Measurements from ENCODE around the gene SCD5.

The SCD5 gene

GRCh38 chr4:82758701-82759685 lies 39.6 kb downstream of the SCD5 start:
- DNase-seq, result no peak

- DNase-seq, result no peak
These were observed 42.5 kb downstream of the SCD5 start for GRCh38 chr4:82756061-82756460.

- DNase-seq, result no peak
These were observed 42.9 kb downstream of the SCD5 start for GRCh38 chr4:82755650-82756049.

GRCh38 chr4:82754513-82755165 lies 44.0 kb downstream of the SCD5 start:
- no peak for DNase-seq

GRCh38 chr4:82753725-82754410 lies 44.7 kb downstream of the SCD5 start:
- no peak for DNase-seq

DNA sequence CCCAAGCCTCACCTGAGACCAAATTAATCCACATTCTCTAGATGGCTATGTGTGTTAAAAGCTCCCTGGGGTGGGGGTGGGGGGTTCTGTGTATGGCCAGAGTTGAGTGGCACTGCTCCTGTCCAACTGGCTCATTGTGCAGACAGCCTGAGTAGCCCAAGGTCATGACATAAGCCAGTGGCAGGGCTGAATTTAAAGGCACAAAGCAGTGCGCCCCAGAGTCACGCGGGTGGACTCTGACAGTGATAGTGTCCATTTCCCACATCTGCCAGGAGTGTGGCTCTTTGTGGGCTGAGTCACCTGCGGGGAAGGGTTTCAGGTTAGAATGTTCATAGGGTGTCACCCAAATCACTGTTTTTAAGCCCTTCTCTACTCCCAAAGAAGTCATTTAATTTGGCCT lies 45.4 kb downstream of the SCD5 start:
- no peak for DNase-seq

DNA sequence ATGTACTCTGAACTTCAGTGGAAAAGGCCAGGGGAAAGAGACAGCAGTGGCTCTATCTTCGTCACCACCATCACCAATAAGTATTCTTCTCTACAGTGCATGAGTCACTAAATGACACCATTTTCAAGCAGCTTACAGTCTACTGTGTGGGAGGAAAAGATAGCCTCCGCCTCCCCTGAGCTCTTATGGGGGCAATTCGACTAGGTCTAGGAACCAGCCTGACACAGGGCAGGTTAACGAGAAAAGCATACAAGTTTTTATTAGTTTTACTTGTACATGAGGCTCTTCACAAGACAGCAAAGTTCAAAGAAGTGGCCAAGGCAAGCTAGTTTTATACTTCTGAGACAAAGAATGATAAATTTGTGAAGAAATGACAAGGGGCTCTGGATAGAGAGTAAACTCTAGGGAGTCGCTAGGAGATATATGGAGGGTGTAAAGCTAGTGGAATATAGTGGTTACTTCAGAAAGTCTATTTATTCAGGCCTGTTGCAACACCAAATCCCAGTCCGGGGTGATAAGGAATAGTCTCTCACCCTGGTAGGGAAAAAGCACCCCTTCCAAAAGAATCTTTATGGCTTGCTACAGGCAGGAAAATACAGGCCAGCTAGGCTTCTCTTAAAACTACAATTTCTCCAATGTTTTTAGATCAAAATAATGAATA lies 49.7 kb downstream of the SCD5 start:
- no peak for DNase-seq

DNA sequence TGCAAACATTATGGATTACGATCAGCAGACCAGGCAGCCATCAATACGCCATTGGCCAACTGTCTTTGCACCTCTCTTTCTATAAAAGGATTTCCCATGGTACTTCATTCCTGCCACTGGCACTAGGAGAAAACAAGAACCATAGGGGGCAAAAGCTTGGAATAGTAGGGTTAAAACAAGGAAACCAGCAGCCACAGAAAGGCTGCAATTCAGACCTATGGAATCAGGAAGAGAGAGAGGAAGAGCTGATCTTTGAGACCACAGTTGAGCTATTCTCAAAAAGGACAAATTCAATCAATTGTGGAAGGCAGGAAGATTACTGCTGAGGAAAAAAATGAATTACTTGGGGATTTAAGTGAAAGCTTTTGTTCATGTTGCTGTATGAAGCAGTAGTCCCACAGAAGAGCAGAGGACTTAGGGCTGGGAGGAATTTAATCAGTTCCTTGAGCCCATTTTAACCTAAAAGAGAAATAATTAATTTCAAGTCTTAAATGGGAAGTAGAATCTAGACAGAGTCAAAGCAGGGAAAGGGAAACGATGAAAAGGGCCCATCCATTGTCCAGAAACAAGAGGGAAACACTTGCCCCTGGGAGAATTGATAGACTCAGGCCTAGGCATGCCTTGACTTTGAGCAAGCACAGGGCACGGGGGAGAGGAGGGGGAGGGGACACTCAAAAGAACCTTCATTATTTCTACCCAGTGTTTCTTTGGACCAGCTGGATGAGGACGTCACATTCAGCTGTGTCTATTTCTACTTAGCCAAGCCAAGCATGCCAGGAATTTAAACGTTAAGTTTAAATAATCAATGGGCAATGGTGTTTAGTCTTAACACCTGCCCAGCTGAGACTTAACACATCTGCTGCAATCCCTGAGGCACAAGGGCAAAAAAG lies 50.7 kb downstream of the SCD5 start:
- DNase-seq, result no peak

- no peak for DNase-seq
These were observed 51.7 kb downstream of the SCD5 start for GRCh38 chr4:82746705-82747574.

DNA sequence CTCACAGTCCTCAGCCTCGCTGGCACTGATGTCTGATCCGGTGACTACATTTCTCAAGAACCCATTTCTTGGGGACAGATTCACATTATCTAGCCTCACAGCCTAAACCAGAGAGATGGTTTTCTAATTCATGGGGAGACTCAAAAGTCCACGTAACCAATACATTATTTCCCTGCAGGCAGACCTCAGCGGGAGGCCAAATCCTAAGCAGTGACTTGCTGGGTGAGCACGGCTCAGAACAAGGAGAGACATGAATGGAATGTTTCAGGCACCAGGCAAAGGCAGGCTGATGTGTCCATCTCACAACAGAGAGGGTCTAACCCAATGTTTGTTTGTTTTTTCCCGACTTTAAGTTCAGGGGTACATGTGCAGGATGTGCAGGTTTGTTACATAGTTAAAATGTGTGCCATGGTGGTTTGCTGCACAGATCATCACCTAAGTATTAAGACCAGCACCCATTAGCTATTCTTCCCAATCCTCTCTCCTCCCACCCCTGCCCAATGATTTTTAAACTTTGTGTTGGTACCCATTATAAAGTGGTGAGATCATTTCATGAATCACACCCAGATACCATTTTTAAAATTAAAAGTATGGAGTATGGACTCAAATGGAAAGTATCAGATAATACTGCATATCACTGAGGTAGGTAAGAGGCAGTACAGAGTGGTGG lies 53.3 kb downstream of the SCD5 start:
- DNase-seq, result no peak

DNA sequence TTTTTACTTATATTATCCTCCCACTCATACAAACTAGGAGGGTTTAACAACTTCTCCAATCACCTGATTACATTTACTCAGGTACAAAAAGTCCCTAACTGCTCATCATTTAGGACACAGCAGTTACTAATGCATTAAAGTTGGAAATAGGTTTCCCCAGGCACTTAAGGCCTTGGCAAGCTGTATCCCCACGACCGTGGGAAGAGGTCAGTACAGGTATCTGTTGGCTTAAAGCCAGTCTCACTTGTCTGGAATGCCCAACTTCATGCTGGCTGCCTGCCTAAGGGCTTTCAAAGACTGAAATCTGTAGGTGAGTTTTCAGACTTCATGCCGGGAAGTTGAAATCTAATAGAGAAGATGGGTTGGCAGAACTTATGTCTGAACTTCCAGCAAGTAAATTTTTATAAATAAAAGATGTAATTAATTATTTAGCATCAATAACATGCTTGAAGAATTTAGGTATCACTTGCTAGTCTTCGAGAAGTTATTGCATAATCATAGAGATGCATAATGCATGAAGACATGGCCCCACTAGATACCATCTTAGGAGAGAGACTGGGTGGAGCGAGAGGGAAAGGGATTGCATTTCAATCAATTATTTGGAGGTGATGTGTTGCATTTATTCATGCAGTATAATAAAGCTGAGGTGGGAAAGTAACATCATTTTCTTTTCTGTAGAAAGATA lies 54.2 kb downstream of the SCD5 start:
- no peak for DNase-seq

- DNase-seq, result no peak
These were observed 57.4 kb downstream of the SCD5 start for GRCh38 chr4:82741188-82741587.

DNA sequence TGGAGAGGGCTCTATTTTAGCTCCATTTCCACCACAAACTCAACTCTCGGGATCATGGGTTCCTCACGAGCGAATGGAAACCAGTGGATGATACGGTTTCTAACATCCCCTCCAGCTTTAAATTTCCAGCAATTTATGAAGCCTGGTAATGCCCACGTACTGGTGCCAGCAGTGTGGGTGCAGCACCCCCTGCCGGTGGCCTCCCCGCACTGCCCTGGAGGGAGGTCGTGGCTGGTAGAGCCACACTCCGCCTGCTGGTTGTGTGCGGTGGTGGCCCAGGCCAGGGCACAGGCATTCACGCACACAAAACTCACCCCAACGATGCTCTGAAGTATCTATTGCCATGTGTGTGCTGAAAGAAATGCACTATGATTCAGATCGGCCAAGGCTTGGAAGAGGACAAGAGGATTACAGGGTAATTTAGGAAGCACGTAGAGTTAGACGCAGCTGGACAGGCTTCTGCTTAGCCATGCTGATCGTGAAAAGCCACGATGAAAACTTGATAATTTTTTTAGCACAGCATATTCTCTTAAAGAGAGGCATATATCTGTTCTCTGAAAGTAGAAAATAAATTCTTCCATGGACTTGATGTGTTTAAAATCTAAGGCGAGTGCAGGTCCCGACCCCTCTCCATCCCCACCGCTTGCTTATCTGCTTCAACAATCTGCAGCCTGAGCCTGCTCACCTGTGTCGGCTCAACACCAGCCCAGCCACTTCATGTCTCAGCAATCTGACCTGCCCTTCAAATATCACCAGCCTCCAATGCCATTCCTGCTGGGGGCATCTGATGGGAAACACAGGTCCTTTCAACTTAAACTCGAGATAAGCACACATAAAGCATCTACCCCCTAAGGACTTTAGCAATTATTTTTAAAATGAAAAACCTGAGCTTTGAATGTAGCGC lies 59.1 kb downstream of the SCD5 start:
- peak; percentile 55 for DNase-seq

DNA sequence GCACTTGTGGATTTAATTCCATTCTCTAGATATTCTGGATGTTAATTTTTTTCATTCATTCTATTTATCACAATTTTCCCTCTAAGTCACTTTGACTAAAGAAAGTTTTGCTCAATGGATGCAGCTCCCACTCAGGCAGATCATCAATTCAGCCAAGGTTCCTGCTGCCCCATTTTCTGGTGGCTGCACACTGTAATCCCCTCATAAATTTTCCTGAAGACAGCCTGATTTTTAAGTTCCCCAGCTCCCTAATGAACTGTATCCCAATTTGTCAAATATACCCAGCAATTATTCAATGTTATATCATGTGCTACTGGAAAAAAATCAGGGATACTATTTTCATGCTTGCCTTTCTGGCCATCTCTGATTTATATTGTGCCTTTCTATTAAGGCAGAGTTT lies 61.2 kb downstream of the SCD5 start:
- DNase-seq, result no peak

- no peak for DNase-seq
These were observed 65.0 kb downstream of the SCD5 start for GRCh38 chr4:82733636-82734035.

DNA sequence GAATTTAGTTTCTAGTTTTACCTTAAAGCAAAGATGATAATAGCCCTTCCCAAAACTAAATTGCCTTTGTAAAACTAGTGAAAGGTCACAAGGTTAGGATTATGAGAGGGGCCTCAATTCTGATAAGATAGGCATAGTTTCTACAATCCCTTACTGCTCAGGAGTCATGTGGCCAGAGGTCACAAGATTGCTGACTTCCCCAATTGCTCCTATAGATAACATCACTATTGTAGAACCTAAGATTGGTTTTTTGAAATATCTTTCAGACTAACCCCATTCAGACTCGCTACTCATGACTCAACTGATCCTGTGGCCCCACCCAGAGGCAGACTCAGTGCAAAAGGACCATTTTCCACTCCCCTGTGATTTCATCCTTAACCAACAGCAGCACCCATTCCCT lies 70.3 kb downstream of the SCD5 start:
- DNase-seq, result no peak

DNA sequence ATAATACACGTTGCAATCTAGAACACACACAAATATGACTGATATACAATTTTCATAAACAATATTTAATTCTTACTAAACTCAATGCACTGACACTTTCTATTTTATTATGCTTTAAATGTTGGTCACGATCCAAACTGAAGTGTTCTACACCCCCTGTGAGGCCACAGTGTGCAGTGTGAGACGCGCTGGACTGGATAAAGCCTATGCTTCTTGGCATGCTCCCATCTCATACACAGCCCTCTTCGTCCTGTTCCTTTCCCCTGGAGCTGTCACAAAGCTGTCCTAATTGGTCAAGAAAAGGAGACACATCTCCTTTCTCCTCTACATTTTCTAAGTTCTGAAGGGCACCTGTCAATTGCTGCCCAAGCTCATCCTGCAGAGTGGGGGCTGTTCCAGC lies 72.0 kb downstream of the SCD5 start:
- DNase-seq, result no peak

- DNase-seq, result peak; percentile 20
These were observed 76.7 kb downstream of the SCD5 start for GRCh38 chr4:82721819-82722423.

All from CD4-positive, alpha-beta T cell treated with Interleukin-21 for 1 hour (primary cell).